GM15510 (cell line): Measurements from ENCODE around the gene SLC22A4.

ENCODE experiments used
- POLR2A ChIP-seq: IDR thresholded peaks from 3 replicates; pipeline ENCODE4 v1.6.1; 2011; ENCODE audit warnings: borderline replicate concordance; ENCODE audit not compliant: insufficient read length; ENCODE audit errors: extremely low read depth

The SLC22A4 gene

GRCh38 chr5:132378580-132378979, 84.4 kb downstream of the SLC22A4 start:
- TF ChIP-seq POLR2A, result no peak

GRCh38 chr5:132380047-132380446, 85.9 kb downstream of the SLC22A4 start:
- no peak for TF ChIP-seq POLR2A

GRCh38 chr5:132380741-132381140, 86.5 kb downstream of the SLC22A4 start:
- TF ChIP-seq POLR2A, result no peak

- TF ChIP-seq POLR2A, result no peak
Measured at GRCh38 chr5:132381614-132382013, 87.4 kb downstream of the SLC22A4 start.

GRCh38 chr5:132383261-132383660, 89.1 kb downstream of the SLC22A4 start:
- TF ChIP-seq POLR2A, result no peak

GRCh38 chr5:132383984-132384383, 89.8 kb downstream of the SLC22A4 start:
- no peak for TF ChIP-seq POLR2A

- TF ChIP-seq POLR2A, result no peak
Measured at GRCh38 chr5:132384506-132385050, 90.4 kb downstream of the SLC22A4 start.

- TF ChIP-seq POLR2A, result no peak
Measured at GRCh38 chr5:132385326-132386105, 91.3 kb downstream of the SLC22A4 start.

- TF ChIP-seq POLR2A, result no peak
Measured at GRCh38 chr5:132386644-132387286, 92.6 kb downstream of the SLC22A4 start.

- no peak for TF ChIP-seq POLR2A
Measured at GRCh38 chr5:132387640-132388117, 93.5 kb downstream of the SLC22A4 start.

GRCh38 chr5:132388244-132389050, 94.3 kb downstream of the SLC22A4 start:
- no peak for TF ChIP-seq POLR2A

- no peak for TF ChIP-seq POLR2A
Measured at GRCh38 chr5:132389051-132389331, 94.8 kb downstream of the SLC22A4 start.

- no peak for TF ChIP-seq POLR2A
Measured at GRCh38 chr5:132389585-132390286, 95.5 kb downstream of the SLC22A4 start.

GRCh38 chr5:132391247-132391646, 97.1 kb downstream of the SLC22A4 start:
- no peak for TF ChIP-seq POLR2A
